ENCODE results near the gene CCDC63. TPM values are rescaled to one million over a fixed set of nuclear protein-coding genes. Genes with fewer than 3 reads are reported as not detected.
"Not testable (repeated sequence)": the region's sequence is repeated elsewhere in the genome, so short reads cannot be mapped to it uniquely, and the experiment has no call there.

Gene CCDC63
- total RNA-seq, 1 experiment from 2014 or later = not detected

DNA sequence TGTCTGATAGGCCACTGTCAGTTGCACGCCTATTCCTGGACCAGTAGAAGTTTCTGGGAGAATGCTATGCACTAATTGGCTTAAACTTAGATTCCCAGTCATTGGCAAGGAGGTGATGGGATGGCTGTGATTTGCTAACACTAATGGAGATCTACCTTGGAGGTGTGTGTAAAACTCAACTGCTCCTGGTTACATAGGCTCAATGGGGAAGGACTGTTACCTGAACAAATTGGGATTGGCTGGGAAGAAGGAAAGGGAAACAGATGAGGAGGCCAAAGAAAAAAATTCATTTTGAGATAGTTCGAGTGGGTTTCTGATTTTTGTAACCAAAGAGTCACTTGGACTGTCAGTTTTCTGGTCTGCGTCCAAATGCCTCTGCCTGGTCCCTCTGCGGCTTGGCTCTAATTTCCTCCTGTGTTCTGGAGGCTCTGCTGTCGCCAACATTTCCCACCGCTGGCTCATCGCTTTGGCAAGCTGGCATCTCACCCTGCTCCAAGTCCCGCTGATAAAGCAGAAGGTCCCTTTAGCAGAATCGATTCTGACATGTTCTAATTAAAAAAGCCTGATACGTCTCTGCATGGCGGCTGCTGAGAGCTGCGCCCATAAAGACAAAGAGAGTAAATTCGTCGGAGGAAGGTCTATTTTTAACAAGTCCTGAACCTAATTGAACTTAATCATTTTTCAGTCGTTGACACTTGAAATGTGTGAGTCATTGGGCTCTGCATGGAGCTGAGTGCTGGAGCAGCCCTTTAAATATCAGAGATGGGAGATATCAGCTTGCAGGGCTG, 2.0 kb upstream of the CCDC63 start:
- peak; percentile 45 for DNase-seq (ENCODE audit: low read depth)

DNA sequence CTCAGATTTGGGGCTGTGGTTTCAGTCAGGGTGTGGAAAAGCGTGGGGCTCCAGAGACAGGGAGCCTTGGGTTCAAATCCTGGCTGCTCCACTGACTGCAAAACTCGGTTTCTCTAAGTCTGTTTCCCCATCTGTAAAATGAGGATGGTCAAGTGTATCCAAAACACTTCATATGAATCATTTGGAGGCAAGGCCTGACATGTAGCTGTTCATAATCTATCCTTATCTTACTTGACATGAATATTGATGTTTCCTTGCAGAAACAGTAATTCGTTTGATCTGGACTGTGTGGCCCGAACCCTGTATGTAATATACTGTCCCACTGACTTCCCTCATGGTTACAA, 1.5 kb upstream of the CCDC63 start:
- DNase-seq (ENCODE audit: low read depth) = no peak

DNA sequence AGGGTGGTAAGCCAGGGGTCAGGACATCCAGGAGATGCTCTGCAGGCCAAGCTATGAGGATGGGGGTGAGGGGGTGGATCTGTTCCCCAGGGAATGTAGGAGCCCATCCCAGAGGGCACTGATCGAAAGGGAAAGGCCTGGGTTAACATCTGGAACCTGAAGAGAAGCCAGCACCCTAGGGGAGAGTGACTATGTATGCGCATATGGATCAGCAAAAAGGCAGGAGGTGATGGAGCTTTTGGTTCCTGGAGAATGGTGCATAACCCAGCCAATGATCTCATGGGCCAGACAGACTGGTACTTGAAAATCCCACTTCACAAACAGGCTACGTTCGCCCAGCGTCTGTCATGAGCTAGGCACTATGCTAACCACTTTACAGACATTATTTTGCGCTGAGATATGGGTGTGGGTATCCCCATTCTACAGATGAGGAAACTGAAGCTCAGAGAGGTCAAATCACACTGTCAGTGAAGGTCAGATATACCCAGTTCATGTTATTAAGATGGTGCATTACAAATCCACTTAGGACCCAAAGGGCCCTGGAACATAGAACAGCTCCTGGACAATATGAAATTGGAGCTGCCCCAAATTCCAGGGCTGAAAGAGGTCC, 1.6 kb downstream of the CCDC63 start:
- DNase-seq (ENCODE audit: low read depth) = no peak

DNA sequence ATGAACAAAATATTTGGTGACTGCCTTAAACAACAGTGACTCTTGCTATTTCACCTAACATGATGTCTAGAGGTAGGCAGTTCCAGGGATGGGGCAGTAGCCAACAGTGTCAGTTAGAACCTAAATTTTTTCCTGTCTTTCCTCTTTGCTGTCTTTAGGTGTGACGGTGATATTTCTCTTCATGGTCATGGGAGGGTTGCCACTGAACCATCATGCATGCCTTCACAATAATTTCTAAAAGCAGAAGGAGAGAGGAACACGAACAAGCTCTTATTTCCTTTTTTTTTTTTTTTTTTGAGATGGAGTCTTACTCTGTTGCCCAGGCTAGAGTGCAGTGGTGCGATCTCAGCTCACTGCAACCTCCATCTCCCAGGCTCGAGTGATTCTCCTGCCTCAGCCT, 2.4 kb downstream of the CCDC63 start:
- no peak for DNase-seq (ENCODE audit: low read depth)

DNA sequence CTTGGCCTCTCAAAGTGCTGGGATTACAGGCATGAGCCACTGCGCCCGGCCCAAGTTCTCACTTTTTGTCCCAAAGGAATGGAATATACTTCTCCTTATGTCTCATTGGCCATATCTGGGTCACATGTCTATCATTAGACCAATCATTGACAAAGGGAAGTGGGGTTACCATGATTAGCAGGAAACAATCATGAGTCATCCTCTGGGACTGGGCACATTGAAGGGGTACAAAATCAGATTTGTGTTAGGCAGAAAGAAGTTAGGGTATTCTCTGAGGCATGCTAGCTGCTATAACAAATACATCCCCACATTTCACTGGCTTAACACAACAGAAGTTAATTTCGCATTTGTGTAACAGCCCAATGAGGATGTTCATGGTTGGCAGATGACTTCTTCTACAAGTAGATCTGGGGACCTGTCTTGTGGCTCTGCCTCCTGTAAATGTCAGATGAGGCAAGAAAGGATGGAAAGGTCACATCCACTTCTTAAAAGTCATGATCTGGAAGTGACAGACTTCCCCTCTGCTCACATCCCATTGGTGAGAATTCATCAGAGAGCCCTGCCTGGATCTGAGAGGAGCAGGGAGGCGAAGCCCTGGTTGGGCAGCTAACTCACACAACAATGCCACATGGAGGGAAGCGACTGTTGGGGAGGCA, 3.1 kb downstream of the CCDC63 start:
- no peak for DNase-seq (ENCODE audit: low read depth)

DNA sequence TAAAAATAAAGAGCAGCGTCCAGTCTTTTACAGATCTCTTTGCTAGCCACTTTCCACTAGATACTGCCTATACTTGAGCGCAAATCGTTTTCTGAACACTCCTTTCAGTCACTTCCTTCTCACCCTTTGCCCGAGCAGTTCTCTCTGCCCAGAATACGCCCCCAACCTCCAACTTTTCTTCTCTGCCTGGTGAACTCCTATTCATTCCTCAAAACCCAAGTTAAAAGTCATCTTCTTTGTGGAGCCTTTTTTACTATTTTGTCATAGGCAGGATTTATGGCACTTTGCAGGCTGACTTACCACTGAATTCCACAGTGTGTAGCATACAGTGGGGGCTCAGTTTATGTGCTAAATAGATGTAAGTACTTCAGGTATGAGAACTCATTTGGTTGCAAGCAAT, 4.0 kb downstream of the CCDC63 start:
- no peak for DNase-seq (ENCODE audit: low read depth)

DNA sequence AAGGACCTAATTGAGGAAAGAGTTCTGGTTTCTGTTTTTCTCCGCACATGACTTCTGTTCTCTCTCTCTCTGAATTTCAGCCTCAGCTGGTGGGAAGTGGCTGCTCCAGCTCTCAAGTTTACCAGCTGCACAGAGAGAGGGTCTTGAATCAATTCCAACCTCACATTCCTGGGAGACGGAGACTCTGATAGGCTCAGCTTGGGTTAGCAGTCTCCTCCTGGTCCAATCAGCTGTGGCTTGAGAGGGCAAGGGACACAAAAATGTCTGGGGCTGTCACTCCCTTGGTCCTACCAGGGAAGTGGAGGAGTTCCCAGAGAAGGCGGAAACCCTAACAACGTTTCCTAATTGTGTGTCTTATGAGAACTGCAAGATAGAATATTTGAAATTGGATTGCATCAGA, 7.0 kb downstream of the CCDC63 start:
- no peak for DNase-seq (ENCODE audit: low read depth)

DNA sequence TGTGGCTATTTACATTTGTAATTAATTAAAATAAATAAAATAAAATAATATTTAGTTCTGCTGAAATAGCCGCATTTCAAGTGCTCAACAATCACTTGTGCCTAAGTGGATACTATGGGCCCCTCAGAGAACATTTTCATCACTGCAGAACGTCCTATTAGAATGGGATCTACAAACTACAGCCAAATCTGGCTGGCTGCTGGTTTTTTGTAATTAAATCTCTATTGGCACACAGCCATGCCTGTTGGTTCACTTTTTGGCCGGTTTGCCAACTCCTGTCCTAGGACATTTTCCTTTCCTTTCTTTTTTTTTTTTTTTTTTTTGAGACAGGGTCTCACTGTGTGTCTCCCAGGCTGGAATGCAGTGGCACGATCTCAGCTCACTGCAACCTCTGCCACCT, 9.8 kb downstream of the CCDC63 start:
- DNase-seq (ENCODE audit: low read depth) = no peak

DNA sequence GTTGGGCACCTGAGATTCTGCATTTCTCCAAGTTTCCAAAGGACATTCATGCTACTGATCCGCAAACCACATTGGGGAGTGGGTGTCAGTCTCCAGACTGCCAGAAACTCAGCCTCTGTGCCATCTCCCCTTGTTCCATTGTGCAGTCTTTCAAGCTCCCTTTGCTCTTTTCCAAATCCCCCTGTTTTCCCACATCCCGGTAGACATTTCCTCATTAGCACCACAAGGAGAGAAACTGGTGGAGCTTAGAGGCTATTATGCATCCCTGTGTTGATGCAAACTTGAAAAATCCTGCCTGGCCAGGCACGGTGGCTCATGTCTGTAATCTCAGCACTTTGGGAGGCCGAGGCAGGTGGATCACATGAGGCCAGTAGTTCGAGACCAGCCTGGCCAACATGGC, 10.7 kb downstream of the CCDC63 start:
- no peak for DNase-seq (ENCODE audit: low read depth)

DNA sequence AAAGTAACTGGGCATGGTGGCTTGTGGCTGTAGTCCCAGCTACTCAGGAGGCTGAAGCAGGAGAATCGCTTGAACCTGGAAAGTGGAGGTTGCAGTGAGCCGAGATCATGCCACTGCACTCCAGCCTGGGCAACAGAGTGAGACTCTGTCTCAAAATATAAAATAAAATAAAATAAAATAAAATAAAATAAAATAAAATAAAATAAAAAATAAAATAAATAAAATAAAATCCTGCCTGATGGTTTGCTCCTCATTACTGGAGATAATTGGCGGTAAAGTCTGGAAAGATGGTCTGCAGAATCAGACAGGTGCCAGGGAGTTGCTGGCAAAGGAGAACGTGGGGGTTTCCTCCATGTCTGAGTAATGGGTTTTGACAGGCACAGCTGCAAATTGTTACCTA, 11.2 kb downstream of the CCDC63 start:
- not testable (repeated sequence) for DNase-seq (ENCODE audit: low read depth)

DNA sequence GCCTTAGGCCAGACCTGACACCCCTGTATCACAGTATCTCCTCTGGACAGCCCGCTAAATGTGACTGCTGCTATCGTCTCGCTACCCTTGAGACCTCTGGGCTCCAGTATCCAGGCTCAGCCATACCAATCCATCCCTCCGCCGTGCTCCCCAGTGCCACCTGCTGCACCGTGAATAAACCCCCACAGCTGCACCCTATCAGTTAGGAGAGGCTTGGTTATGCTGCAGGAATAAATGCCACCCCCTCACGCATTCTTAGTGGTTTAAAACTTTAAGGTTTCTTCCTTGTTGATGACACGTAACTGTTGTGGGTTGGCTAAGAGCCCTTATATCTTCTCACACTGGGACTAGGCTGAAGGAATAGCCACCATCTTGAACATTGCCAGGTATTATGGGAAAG, 12.1 kb downstream of the CCDC63 start:
- DNase-seq (ENCODE audit: low read depth) = peak; percentile 14

DNA sequence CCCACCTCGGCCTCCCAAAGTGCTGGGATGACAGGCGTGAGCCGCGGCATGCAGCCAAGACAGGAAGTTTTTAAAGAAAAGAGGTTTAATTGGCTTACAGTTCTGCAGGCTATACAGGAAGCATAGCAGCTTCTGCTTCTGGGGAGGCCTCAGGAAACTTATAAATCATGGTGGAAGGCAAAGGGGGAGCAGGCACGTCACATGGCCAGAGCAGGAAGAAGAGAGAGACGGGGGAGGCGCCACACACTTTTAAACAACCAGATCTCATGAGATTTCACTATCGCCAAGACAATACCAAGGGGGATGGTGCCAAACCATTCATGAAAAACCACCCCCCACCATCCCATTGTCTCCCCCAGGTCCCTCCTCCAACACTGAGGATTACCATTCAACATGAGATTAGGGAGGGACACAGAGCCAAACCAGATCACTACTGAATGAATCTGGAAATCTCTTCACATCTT, 14.1 kb downstream of the CCDC63 start:
- DNase-seq (ENCODE audit: low read depth) = no peak

DNA sequence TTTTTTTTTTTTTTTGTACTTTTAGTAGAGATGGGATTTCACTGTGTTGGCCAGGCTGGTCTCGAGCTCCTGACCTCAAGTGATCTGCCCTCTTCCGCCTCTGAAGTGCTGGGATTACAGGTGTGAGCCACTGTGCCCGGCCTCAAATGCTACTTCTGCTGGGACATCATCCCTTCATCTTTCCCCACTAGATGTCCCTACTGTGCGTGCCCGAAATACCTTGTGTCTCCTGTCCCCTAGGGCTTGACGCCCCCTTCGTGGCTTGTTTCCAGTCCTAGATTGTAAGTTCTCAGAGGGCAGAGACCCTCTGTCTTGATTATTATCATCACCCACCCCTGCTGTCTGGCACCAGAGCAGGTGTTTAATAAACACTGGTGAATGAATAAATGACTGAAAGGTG, 14.9 kb downstream of the CCDC63 start:
- DNase-seq (ENCODE audit: low read depth) = no peak

DNA sequence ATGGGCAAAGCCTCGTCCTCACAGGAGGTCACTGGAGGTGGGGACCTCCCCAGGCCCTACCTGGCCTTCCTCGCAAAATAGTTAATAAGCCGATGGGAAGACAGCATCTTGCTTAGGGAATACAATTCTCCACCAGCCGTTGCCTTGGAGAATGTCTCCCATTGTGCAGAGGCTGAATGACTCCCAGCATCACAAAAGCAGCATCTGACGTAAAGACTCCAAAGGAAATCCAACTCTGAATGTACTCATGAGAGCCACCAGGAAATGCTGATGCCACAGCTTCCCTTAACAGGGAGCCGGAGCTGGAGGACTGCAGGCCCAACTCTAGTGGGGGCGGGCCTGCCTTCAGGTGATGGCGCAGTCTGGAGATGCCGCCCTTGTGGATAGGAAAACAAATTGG, 15.5 kb downstream of the CCDC63 start:
- no peak for DNase-seq (ENCODE audit: low read depth)

DNA sequence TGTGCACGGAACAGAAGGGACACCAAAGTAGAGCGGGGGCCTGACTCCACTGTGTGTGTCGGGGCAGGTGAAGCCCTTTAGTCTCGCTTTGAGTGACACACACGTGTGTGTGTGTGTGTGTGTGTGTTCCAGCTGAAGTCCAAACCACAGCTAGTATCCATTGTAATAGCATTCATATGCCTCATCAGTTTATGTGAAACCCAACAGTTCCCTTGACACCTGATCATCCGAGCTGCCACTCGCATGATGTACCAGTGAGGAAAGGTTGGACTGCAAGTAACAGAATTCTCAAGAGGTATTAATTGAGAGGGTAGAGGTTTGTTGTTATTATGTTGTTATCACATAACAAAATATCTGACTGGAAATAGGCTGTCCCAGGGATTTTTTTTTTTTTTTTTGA, 16.4 kb downstream of the CCDC63 start:
- peak; percentile 17 for DNase-seq (ENCODE audit: low read depth)

DNA sequence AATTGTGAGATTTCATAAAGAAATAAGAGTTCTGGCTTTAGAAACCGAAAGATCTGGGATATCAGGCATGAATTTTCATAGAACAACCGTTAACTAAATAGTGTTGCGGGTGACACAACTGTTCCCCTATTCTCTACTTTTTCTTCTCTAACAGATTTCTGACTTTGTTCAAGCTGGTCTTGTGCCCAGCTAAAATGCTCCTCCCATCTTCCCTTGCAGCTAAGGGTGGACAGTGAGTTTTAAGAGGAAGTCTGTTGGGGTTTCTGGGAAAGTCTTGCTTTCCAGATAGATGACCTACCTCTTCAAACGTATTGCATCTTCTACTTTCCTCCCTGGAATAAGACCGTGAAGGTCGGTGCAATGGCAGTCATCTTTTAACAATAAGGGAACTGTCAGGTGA, 18.7 kb downstream of the CCDC63 start:
- DNase-seq (ENCODE audit: low read depth) = no peak

DNA sequence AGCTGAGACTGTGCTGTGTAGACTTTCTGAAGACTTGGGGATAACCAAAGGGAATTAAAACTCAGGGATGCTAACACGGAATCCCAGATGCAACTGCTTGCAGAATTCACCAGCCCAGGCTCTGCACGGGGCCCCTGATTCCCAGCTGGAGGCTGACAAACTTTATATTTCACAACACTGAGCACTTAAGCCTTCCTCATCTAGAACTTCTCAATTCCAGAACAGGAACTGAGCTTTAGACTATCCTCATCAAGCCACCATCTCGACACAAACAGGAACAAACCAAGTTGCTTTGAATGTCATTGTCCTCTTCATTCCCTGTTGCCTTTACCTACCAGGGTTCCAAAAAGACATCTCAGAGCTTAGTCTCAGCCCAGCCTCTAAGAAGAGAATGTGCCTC, 22.2 kb downstream of the CCDC63 start:
- no peak for DNase-seq (ENCODE audit: low read depth)

DNA sequence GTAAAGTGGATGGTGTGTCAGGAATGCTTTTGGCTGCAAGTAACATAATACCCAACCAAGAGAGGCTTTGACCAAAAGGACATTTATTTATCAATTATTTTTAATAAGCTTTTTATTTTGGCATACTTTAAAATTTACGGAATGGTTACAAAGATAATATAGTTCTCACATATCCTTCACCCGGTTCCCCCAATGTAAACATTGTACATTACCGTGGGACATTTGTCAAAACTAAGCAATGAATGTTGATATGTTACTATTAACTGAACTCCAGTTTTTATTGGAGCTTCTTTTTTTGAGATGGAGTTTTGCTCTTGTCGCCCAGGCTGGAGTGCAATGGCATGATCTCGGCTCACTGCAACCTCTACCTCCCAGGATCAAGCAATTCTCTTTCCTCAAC, 23.0 kb downstream of the CCDC63 start:
- no peak for DNase-seq (ENCODE audit: low read depth)

DNA sequence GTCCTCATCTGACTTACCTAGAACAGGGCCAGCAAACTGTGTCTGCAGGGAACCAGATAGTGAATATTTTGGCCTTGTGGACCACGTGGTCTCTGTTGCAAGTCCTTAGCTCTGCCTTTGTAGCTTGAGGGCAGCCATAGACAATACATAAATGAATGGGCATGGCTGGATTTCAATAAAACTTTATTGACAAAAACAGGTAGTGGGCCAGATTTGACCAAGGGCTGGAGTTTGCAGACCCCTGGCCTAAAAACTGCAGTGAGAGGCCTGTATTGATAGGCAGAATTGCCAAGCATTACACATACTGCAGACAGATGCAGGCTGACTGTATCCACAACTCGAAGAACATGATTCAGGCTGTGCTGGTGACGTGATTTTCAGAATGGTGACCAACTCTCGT, 25.3 kb downstream of the CCDC63 start:
- no peak for DNase-seq (ENCODE audit: low read depth)

DNA sequence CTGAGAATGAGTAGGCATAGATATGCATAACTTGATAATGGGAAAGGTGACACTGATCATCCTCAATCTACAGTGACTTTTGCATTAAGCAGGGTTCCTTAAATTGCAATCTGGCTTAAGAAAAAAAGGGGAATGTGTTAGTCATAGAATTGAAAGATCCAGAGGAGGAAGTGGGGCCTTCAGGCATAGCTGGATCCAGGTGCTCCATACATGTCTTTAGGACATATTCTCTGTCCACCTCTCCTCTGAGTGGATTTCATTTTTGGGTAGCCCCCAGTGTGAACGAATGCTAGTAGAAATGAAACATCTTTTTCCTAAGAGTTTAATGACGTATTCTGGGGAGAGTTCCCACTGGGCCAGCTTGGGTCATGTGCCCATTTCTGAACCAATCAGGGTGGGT, 27.6 kb downstream of the CCDC63 start:
- no peak for DNase-seq (ENCODE audit: low read depth)

DNA sequence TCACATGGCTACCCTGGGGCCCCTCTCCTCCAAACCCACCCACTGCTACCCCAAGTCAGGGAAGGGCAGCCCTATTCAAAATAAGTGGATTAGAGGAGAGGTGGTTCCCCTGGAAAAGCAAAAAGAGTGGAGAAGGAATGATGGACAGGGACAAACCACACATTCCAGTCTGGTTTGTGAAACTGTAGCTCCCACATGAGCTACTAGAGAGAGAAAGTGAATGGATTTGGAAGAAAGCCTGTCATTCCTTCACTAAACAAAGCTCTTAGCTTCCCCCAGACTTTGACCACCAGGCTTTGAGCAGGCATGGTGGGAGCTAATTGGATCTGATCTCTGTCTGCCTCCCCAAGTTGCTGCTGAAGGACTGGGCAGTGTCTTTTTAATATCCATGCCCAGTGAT, 28.0 kb downstream of the CCDC63 start:
- DNase-seq (ENCODE audit: low read depth) = no peak

DNA sequence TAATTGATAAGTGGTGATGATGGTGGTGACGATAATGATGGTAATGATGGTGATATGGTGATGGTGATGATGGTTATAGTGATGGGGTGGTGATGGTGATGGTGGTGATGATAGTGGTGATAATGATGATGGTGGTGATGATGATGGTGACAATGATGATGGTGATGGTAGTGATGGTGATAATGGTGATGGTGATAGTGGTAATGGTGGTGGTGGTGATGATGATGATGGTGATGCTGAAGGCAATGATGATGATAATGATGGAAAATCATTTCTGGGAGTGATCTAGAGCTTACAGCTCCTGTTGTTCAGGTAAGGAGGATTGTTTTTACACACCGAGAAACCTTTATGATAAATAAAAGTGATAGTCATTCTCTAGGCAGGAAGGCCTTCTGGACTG, 33.9 kb downstream of the CCDC63 start:
- no peak for DNase-seq (ENCODE audit: low read depth)

DNA sequence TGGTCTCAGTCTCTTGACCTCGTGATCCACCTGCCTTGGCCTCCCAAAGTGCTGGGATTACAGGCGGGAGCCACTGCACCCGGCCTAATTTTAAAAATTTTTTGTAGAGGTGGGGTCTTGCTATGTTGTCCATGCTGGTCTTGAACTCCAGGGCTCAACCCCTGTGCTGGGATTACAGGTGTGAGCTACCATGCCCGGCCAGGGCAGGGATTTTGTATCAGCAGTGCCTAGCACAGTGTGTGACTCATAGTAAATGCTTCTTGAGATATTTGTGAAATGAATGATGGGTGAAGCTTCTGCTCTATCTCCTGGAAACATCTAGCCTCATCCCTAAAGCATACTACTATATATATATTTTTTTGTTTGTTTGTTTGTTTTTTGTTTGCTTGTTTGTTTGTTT, 36.5 kb downstream of the CCDC63 start:
- DNase-seq (ENCODE audit: low read depth) = no peak
